HL-60 (cell line): ENCODE measurements around the gene C6orf132.

Experiments
- DNase-seq, 2 experiments: peaks; one replicate each; pipeline ENCODE4 v3.0.0-alpha.2; 2010 to 2020; ENCODE audit warnings: low read depth in 1 of 2, low spot score in 1 of 2
- H3K27ac ChIP-seq: fragments of 250-450 bp; sonication (Bioruptor Pico); replicated peaks from 2 replicates; pipeline ENCODE4 v1.5.1; 2020; ENCODE audit warnings: mild to moderate bottlenecking, moderate library complexity
- H3K27me3 ChIP-seq: fragments of 250-450 bp; sonication (Bioruptor Pico); 2 replicates; pipeline ENCODE4 v1.5.1; 2021; ENCODE audit warnings: mild to moderate bottlenecking, moderate library complexity; ENCODE audit not compliant: insufficient read depth, poor library complexity, severe bottlenecking
- H3K4me3 ChIP-seq: replicated peaks from 2 replicates; pipeline ENCODE4 v1.5.1; 2011; ENCODE audit warnings: mild to moderate bottlenecking, control low read depth, low read length; ENCODE audit not compliant: insufficient read depth
- CTCF ChIP-seq: IDR thresholded peaks from one replicate; pipeline ENCODE4 v1.5.1; 2011; ENCODE audit warnings: low read length, control low read depth, inconsistent platforms; ENCODE audit not compliant: insufficient read depth
- GABPA ChIP-seq: IDR thresholded peaks from 2 replicates; pipeline ENCODE4 v1.6.1; 2012; ENCODE audit warnings: low read depth
- POLR2AphosphoS5 ChIP-seq: IDR thresholded peaks from 2 replicates; pipeline ENCODE4 v1.6.1; 2012; ENCODE audit warnings: low read depth
- SPI1 ChIP-seq: IDR thresholded peaks from 2 replicates; pipeline ENCODE4 v1.6.1; 2012; ENCODE audit warnings: low read depth, mild to moderate bottlenecking, borderline replicate concordance
- TF ChIP-seq, protein P1 (sequence below): IDR thresholded peaks from 2 replicates; pipeline ENCODE4 v1.6.1; 2012; ENCODE audit warnings: low read depth; ENCODE audit not compliant: insufficient replicate concordance

The C6orf132 gene

DNA sequence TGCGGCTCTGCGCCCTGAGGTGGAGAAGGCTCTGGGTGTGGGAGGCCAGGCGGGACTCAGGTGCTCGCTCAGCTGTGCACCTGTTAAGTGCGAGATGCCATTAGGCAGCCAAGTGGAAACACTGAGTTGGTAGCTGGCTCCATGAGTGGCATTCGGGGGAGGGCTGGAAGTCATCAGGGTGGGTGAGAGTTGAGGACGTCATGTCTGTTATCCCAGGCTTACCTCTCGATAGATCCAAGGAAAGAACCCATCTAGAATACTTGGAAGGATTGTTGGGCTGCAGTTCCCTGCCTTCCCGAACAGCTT lies 50.7 kb downstream of the C6orf132 start:
- Histone ChIP-seq H3K27ac (no peak overlapping the region), H3K4me3 (no peak overlapping the region), H3K27me3 (no peaks in the 10 kb centered on the region)
- TF ChIP-seq SPI1 (no peak), POLR2AphosphoS5 (no peak), CTCF (no peak), GABPA (no peak)
- TF ChIP-seq, protein P1, sequence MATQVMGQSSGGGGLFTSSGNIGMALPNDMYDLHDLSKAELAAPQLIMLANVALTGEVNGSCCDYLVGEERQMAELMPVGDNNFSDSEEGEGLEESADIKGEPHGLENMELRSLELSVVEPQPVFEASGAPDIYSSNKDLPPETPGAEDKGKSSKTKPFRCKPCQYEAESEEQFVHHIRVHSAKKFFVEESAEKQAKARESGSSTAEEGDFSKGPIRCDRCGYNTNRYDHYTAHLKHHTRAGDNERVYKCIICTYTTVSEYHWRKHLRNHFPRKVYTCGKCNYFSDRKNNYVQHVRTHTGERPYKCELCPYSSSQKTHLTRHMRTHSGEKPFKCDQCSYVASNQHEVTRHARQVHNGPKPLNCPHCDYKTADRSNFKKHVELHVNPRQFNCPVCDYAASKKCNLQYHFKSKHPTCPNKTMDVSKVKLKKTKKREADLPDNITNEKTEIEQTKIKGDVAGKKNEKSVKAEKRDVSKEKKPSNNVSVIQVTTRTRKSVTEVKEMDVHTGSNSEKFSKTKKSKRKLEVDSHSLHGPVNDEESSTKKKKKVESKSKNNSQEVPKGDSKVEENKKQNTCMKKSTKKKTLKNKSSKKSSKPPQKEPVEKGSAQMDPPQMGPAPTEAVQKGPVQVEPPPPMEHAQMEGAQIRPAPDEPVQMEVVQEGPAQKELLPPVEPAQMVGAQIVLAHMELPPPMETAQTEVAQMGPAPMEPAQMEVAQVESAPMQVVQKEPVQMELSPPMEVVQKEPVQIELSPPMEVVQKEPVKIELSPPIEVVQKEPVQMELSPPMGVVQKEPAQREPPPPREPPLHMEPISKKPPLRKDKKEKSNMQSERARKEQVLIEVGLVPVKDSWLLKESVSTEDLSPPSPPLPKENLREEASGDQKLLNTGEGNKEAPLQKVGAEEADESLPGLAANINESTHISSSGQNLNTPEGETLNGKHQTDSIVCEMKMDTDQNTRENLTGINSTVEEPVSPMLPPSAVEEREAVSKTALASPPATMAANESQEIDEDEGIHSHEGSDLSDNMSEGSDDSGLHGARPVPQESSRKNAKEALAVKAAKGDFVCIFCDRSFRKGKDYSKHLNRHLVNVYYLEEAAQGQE: no peak
- no peak for DNase-seq

DNA sequence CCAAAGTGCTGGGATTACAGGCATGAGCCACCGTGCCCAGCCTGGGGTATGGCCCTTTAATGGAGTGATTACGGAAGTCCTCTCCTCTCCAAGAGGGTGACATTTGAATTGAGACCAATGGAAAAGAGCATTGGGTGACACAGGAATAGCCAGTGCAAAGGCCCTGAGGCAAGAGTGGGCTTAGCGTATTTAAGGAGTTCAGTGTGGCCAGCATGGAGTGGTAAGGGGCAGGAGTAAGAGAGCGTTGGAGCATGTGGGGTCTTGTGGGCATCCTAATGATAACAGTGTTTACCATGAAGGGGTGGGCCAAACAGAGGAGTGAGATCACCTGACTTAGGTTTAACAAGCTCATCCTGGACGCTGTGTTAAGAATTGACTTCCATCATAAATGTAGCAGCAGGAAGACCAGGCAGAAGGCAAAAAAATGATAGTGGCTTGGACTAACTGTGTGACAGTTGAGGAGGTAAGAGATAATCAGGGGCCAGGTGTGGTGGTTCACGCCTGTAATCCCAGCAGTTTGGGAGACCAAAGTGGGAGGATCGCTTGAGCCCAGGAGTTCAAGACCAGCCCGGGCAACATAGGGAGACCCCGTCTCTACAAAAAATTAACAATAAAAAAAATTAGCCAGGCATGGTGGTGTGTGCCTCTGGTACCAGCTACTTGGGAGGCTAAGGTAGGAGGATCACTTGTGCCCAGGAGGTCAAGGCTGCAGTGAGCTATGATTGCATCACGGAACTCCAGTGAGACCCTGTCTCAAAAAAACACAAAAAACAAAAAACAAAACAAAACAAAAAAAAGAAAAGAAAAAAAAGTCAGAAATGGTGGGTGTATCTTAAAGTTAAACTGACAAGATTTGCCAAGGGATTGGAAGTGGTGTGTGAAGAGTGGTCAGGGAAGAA lies 51.4 kb downstream of the C6orf132 start:
- no peak for DNase-seq
- no peak overlapping the region for H3K27ac ChIP-seq
- no peaks in the 10 kb centered on the region for H3K27me3 ChIP-seq
- H3K4me3 ChIP-seq: no peak overlapping the region
- no peak for TF ChIP-seq CTCF
- no peak for TF ChIP-seq POLR2AphosphoS5
- TF ChIP-seq SPI1: no peak
- TF ChIP-seq GABPA: no peak
- TF ChIP-seq, protein P1: no peak

DNA sequence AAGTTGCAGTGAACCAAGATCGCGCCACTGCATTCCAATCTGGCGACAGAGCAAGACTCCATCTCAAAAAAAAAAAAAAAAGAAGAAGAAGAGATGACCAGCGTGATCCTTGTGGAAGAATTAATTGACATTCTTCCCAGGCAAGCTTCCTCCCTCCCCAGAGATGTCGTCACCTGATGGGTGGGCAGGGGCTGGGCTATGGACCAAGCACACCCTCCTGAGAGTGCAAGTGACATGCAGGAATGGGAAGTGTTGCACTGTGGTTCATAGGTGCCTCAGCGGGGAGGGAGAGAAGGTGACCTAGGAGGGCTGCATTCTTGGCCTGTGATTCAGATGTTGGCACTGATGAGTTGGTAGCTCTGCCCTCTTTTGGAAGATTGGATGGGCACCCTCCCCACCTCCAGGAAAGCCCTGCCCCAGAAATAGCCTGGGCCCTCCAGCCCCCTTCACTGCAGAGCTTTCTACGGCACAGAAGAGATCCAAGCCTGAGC lies 54.3 kb downstream of the C6orf132 start:
- no peak overlapping the region for H3K27ac ChIP-seq
- no peaks in the 10 kb centered on the region for H3K27me3 ChIP-seq
- H3K4me3 ChIP-seq: no peak overlapping the region
- DNase-seq: no peak
- TF ChIP-seq CTCF: no peak
- TF ChIP-seq POLR2AphosphoS5: no peak
- TF ChIP-seq, protein P1: no peak
- TF ChIP-seq SPI1: no peak
- no peak for TF ChIP-seq GABPA
